ENCODE measurements around the gene SORCS1. TPM values are rescaled to one million over a fixed set of nuclear protein-coding genes. Genes with fewer than 3 reads are reported as not detected.
"Not testable (repeated sequence)": the region's sequence is repeated elsewhere in the genome, so short reads cannot be mapped to it uniquely, and the experiment has no call there.

The SORCS1 gene
- total RNA-seq, 1 experiment from 2014 or later: not detected

GRCh38 chr10:107025676-107026075 lies 138.8 kb downstream of the SORCS1 start:
- H3K4me2 ChIP-seq (ENCODE audit: low read length): no peak overlapping the region
- H2AFZ ChIP-seq (ENCODE audit: low read depth, low read length, poor library complexity, severe bottlenecking): no peak overlapping the region
- no peak overlapping the region for H3K27ac ChIP-seq (ENCODE audit: low read depth, low read length)
- TF ChIP-seq FOSL1 (IDR thresholded peaks at IDR 0.05; ENCODE audit: low read depth) (no peak), ZNF274 (IDR thresholded peaks at IDR 0.05; ENCODE audit: low read depth, low read length) (no peak), SRF (IDR thresholded peaks at IDR 0.05; ENCODE audit: low read depth) (no peak), EZH2phosphoT487 (IDR thresholded peaks at IDR 0.05; ENCODE audit: borderline replicate concordance) (no peak), CEBPB (IDR thresholded peaks at IDR 0.05; ENCODE audit: low read depth) (no peak), ZBTB33 (IDR thresholded peaks at IDR 0.05; ENCODE audit: extremely low read depth, insufficient replicate concordance, low read length) (no peak), TCF7L2 (IDR thresholded peaks at IDR 0.05; ENCODE audit: borderline replicate concordance, extremely low read depth, insufficient read depth, insufficient read length) (no peak), CBX3 (IDR thresholded peaks at IDR 0.05; ENCODE audit: low read depth) (no peak), EZH2 (IDR thresholded peaks at IDR 0.05) (no peak)
- intact Hi-C loops (cut with micrococcal nuclease): no loop called here
- no peaks in the 10 kb centered on the region for H3K79me2 ChIP-seq (ENCODE audit: insufficient read depth, low read length)
- no peaks in the 10 kb centered on the region for H3K4me1 ChIP-seq (ENCODE audit: control insufficient read depth in 1 of 2, insufficient read depth in 2 of 2, low read length in 2 of 2)
- H3K9me2 ChIP-seq (ENCODE audit: insufficient read depth): no peaks in the 10 kb centered on the region
- H4K20me1 ChIP-seq (ENCODE audit: insufficient read depth): no peaks in the 10 kb centered on the region
- H3K9ac ChIP-seq (ENCODE audit: low read length): no peak overlapping the region
- H3K36me3 ChIP-seq (ENCODE audit: control insufficient read depth in 1 of 2, insufficient read depth in 2 of 2, low read length in 2 of 2): no peaks in the 10 kb centered on the region
- BruUV-seq (replicated peaks): no TSS peak
- POLR2A ChIA-PET: no interaction called here
- H3K27me3 ChIP-seq (ENCODE audit: insufficient read depth, low read length): no peaks in the 10 kb centered on the region
- H3K9me3 ChIP-seq (ENCODE audit: control insufficient read depth in 1 of 2, insufficient read depth in 1 of 2, low read depth in 1 of 2, low read length in 2 of 2): peaks cover 23 to 42% of the 10 kb centered on the region in 2 experiments; a peak in 3 of 4 replicates
- no peak overlapping the region for H3K4me3 ChIP-seq (replicated peaks in 1 of 2; ENCODE audit: low read depth in 1 of 2, low read length in 2 of 2)
- DNase-seq (ENCODE audit: low read depth, low spot score) (no peak), ATAC-seq (no peak)
- RAD21 ChIA-PET (ENCODE audit: low non-redundant PET in 1 of 2, low total read pairs in 2 of 2, uncharacterized antibody in 2 of 2, unreplicated experiment in 2 of 2): no interaction called here
- CTCF ChIA-PET: no interaction called here

- H3K9me2 ChIP-seq (ENCODE audit: insufficient read depth); H3K9ac ChIP-seq (ENCODE audit: low read length); DNase-seq (ENCODE audit: low read depth, low spot score); ATAC-seq; H3K36me3 ChIP-seq (ENCODE audit: control insufficient read depth in 1 of 2, insufficient read depth in 2 of 2, low read length in 2 of 2); H4K20me1 ChIP-seq (ENCODE audit: insufficient read depth); H3K4me2 ChIP-seq (ENCODE audit: low read length); RAD21 ChIA-PET (ENCODE audit: low non-redundant PET in 1 of 2, low total read pairs in 2 of 2, uncharacterized antibody in 2 of 2, unreplicated experiment in 2 of 2); H3K4me3 ChIP-seq (replicated peaks in 1 of 2; ENCODE audit: low read depth in 1 of 2, low read length in 2 of 2); H3K27me3 ChIP-seq (ENCODE audit: insufficient read depth, low read length); BruUV-seq (replicated peaks); H3K27ac ChIP-seq (ENCODE audit: low read depth, low read length); H3K4me1 ChIP-seq (ENCODE audit: control insufficient read depth in 1 of 2, insufficient read depth in 2 of 2, low read length in 2 of 2); H2AFZ ChIP-seq (ENCODE audit: low read depth, low read length, poor library complexity, severe bottlenecking); intact Hi-C loops (cut with micrococcal nuclease); H3K79me2 ChIP-seq (ENCODE audit: insufficient read depth, low read length); POLR2A ChIA-PET; CTCF ChIA-PET: not testable (repeated sequence)
- peaks cover 30 to 43% of the 10 kb centered on the region in 2 experiments; a peak in 3 of 4 replicates for H3K9me3 ChIP-seq (ENCODE audit: control insufficient read depth in 1 of 2, insufficient read depth in 1 of 2, low read depth in 1 of 2, low read length in 2 of 2)
These were observed 140.5 kb downstream of the SORCS1 start for GRCh38 chr10:107024033-107024432.

All from HCT116 (cell line).